Medulla oblongata (tissue), 1 donor: ENCODE measurements around the gene CACNA1D.
"Not testable (repeated sequence)": the region's sequence is repeated elsewhere in the genome, so short reads cannot be mapped to it uniquely, and the experiment has no call there.

Experiments used
- DNase-seq: peaks from one replicate; pipeline ENCODE4 v3.0.0-alpha.2; 2015; ENCODE audit errors: extremely low spot score

Gene CACNA1D

DNA sequence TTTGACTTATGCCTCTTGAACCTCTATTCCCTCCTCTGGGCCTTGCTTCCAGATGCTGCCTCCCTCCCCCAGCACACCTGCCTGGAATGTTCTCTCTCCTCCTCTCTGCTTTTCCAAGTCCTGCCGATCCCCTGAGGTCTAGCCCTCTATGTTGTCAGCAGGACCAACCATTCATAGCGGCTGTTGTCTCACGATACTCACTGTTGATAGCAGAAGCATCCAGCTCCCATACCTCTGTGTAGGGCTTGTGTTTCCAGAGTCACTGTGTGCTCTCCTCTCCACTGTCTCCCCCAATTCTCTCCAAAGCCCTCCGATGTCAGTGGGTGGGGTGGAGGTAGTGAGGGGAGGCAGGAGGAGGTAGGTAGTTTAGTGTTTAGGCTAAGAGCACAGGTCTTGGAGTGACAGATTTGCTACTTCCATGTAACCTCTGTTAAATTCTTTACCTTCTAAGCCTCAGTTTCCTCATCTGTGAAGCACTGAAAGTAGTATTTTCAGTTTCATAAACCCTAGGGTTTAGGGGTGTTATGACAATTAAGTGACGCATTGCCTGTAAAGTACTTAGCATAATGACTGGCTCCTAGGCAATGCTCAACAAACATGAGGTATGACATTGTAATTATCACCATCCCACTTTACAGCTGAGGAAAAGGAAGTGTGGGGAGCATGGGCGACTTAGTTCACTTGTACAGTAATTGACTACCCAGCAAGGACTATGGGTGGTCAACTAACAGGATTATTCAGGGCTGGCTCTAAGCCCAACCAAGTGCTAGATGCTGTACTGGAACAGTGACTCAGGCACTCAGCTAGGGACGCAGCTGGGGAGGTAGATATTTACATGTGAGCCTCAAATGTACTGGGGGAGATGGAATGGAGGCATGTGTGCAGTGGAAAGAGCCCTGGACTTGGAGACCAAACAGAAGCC, 122.8 kb downstream of the CACNA1D start:
- no peak for DNase-seq

DNA sequence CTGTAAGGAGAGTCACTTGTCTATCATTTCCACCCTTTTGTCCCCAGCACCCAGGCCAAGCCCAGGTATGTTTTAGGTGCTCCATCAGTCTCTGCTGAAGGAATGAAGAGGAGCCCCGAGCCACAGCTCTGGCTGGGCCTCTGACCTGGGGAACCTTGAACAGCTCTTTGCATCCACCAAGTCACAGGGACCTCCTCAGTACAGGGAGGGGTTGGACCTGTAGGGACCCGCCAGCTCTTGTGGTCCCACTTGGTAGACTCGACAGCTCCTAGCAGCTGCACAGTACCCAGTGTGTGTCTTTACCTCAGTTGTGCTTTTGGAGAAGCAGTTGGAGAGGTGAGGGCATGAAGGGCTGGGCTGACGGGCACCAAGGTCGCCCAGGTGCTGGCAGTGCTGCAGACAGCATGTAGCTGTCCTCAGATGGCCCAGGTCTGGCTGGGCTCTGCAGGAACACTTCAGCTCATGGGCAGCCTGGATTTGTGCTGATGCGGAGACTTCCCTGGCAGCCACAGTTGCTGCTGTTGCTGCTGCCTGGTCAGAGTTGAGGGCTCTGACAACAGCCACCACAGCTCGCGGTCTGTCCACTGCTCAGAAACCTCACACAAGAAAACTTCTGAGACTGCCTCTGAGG, 123.6 kb downstream of the CACNA1D start:
- DNase-seq, result no peak

DNA sequence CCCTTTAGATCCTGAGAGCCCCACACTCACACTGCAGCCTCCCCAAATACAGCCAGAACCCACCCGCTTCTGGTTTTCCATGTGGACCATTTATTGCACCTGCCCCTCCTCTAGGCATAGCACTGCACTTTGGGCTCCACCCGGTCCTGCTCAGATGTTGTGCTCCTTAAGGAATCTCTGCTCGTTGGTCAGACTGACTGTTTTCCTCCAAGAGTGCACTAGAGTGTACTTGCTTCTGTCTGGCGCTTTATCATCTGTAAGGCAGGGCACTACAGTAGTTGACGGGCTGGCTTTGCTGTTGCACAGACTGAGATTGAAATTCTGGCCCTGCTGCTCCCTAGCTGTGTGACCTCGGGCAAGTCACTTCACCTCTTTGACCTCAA, 124.1 kb downstream of the CACNA1D start:
- DNase-seq, result no peak

DNA sequence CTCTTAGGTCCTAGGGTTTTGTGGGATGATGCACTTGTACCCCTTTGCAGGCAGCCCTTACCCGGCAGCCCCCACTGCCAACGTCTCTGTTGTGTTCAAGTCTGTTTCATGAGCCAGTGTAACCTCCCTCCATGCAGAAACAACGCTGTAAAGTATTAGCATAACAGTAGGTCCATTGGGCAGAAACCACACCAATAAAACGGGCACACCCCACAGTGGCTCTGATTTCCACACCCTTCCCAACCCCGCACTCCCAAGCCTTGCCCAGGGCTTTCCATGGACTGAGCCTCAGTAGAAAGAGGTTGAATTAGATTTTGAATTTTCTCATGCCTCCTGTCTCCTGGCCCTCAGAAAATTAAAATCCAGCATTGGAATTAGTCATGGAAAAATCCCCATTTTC, 124.5 kb downstream of the CACNA1D start:
- no peak for DNase-seq

DNA sequence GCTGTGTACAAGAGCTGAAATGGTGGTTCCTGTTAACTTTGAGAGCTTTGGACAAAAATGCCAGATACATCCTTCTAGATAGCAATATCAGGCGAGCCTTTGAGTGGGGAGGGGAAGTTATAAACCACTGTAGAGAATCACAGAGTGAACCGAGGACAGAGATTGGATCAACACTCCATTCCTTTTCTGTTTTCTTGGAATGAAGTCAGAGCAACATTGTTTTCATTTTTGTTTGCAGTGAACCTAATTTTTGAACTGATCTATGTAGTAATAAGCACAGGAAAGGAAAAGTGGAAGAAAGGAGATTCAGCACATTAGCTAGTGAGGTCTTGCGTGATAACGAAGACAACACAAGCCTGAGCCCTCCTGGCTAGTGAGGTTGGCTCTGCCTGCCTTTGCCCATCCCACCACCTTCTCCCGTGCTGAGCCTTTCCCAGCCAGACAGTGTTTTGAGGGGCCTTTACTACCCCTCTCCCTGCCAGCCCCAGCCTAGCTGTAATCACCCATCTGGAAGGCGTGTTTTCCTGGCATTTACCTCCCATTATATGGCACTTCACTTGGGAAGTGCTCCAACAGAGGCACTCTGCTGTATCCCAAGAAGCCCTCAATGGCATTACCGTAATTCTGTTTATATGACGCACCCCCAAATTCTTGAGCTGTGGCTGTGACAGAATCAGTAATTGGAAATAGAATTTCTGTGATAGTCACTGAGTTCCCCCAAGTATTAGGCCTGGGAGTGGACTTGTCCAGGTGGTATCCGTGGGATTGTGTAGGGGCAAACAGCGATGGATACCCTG, 129.8 kb downstream of the CACNA1D start:
- no peak for DNase-seq

DNA sequence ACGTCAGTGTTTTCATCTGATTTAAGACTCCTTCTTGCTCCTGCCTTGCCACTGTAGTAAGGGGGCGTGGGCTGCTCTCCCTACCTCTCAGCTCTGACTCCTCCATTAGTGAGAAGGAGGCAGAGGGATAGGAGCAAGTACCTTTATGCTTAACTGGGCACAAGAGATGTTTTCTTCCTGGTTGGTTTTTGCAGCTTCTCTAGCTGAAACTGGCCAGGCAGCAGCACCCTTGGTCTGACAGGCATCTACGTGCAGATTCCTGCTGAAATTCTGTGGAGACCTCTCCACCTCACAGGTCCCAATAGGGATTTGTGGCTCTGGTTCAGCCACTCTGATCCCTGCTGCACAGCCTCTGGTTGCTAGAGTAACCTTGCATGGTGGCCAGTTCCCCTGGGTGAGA, 132.5 kb downstream of the CACNA1D start:
- DNase-seq, result no peak

DNA sequence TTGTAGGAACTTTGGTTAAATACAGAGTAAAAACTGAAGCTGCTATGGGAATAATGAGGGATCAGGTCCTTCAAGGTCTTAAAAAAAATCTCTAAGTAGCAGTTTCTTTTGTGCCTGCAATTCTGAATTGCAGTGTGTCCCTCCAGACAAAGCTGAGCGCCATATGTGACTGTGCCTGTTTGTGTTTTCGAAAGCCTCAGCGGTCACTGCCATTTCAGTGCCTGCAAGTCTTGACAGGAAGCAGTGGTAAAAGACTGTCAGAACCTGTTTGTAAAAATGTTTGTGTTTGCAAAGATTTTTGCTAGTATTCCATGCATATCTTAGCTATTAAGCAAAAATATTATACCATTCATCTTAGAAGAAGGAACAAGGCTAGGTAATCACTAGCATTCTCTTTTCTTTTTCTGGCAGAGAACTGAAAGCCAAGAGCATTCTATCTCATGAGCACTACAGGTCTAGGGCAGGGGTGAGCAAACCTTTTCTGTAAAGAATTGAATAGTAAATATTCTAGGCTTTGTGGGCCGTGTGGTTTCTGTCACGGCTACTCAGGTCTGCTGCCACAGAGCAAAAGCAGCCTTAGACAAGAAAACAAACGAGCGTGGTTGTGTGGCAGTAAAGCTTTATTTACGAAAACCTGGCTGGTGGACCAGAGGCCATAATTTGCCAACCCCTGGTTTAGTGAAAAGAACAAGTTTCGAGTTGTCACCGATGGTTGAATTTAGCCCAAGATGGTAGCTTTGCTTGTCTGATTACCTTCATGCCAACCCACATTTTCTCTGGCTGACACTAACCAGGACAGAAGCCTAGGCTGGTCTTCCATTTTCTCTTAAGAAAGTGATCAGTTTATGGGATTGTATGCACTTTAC, 134.4 kb downstream of the CACNA1D start:
- DNase-seq, result no peak

DNA sequence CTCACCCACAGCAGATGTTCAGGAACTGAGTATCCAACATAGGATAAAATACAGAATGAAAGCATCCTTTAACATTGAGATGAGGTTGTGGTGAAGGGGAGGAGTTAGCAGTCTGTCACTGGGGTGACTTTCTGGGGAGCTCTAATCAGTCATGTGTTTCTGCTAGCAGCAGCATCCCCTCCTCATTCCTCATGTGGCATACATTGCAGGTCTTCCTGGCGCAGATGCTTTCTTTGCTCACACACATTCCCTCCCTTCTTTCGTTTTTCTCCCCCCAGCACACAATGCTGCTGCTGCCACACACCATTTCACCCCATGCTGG, 135.0 kb downstream of the CACNA1D start:
- no peak for DNase-seq

DNA sequence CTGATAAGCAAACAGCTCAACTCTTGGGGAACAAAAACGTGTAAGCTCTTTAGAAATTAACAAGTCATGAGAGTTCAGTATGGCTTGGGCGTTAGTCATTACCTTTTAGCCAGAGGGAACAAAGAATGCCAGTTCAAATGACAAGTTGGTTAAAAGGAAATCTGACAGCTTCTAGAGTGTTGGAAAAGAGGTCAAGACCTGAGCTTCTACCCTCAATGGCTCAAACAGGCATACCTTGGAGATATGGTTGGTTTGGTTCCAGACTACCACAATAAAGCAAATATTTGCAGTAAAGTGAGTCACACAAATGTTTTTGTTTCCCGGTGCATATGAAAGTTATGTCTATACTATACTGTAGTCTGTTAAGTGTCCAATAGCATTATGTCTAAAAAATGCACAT, 136.1 kb downstream of the CACNA1D start:
- no peak for DNase-seq

DNA sequence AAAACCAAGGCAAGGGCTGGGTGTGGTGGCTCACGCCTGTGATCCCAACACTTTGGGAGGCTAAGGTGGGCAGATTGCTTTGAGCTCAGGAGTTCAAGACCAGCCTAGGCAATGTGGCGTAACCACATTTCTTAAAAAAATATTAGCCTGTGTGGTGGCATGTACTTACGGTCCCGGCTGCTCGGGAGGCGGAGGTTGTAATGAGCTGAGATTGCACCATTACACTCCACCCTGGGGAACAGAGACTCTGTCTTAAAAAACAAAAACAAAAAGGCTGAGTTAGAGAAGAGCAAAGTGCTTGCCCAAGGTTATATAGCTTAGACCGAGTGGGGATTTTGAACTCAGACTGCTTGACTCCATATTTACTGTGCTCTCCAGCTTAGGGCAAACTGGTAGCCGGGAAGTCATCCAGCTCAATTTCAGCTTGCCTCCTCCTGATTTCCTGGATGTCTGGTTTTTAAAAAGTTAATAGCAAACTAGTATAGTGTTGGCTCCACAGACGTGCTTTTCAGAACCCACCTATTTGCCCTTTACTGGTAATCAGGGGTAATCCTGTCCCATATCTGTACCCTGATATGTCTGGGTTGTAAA, 138.9 kb downstream of the CACNA1D start:
- DNase-seq, result no peak

DNA sequence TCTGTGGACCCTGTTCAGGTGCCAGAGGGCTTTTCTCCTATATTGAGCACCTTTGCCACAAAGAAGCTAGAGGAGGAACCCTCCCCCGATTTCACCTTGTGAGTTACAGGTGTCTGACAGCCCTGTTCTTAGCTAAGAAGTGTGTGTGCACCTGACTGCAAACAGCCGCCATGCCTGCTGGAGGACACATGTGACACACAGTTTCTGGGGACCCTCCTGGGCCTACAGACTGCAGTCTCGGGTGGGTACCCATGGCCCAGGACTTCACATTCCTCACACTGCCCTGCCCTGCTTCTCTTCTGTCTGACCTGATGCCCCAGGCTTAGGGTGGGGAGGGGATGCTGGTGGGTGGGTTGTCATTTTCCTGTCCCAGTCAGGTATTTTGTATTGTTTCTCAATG, 140.6 kb downstream of the CACNA1D start:
- DNase-seq, result no peak

DNA sequence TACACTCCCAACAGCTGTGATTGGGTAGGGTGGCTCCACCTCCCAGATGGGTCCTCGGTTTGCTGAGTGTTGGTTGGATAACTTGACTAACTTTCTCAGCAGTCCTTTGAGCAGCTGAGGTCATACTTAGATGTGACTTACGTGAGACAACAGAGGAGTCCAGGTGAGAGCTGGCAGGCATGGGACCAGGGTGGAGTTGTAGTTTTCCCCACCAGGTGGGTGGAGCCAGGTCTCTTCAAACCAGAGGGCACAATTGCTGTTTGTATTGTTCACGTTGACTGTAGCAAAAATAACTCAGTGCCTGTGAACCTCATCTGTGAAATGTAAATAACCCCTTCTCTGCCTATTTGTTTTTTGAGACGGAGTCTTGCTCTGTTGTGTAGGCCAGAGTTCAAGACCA, 144.4 kb downstream of the CACNA1D start:
- DNase-seq, result not testable (repeated sequence)

DNA sequence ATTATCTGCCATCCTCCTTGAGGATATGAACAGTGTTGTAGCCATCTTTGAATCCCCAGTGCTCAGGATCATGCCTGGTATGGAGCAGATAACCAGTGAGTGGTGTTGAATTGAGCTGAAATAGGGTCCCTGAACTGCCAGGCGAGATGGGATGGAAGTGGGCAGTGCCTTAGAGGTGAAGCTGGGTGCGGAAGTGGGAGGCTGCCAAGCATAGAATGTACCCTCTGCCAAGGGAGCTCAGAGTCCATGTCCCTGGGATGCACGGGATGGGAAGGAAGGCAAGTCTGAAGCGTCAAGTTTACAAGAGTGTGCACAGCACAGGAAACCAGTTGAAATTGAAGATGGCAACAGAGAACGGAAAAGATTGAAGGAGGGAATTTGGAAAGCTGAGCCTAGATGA, 147.0 kb downstream of the CACNA1D start:
- DNase-seq, result no peak

DNA sequence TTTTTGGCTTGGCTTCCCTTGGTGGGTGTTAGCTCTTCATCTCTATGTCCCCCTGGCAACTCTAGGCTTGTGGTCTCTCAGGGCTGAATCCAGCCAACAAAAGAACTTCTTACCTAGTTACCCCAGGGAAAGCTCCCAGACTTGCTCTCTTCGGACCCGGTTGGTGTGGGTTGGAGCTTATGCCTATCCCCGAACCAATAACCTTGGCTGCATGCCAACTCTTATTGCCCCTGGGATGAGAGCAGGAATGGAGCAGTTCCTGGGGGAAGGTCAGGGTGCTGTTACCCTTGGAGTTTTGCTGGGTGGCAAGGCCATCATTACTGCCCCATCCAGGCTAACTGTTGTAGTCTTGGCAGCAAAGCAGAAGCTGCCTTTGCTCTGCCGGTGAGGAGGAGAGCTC, 147.8 kb downstream of the CACNA1D start:
- no peak for DNase-seq

DNA sequence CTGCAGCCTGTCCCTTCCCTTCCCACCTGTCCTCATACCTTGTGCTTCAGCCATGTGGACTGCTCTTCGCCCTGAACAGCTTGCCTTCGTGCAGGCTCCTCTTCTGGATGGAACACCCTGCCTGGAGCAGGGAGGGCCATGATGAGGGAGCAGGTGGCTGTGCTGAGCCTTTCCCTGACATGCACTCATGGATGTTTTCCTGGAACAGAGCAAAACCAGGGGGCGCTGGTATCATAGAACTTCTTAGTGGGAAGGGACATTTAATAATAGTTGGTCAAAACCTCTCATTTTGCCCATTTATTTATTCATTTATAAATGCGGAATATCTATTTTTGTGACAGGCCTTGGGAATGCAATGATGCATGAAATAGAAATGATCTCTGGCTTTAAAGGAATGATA, 149.3 kb downstream of the CACNA1D start:
- DNase-seq, result no peak

DNA sequence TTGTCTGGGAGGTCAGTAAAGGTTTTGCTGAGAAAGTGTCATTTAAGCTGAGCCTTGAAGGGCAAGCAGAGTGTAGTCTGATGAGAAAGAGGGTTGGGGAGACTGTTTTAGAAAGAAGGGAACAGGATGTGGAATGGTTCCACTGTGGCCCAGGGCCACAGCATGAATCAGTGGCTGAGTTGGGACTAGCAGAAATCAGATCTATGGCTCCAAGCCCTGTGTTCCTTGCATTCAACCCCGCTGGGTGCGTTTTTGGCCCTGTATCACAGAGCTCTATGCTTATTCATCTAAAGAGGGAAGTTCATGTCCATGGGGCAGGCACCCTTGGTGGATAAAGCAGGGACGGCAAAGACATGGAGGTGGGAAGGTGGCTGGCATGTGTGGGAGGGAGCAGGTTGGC, 151.3 kb downstream of the CACNA1D start:
- no peak for DNase-seq

DNA sequence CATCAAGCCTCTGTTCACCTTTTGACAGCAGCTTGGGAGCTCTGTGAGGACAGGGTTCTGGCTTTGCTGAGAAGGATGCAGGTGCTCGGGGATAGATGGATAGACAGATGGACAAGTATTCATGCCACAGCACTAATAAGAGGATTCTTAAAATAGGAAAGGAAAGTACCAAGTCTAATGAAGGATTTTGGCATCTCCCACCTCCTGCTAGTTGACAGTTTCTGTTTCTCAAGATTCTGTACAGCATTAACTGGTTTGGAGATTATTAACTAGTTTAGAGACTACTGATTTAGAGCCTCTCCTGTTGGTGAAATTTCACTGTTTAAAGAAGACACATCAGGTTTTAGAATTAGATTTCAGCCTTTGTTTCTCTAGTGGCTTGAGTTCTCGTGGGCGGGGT, 152.3 kb downstream of the CACNA1D start:
- no peak for DNase-seq

DNA sequence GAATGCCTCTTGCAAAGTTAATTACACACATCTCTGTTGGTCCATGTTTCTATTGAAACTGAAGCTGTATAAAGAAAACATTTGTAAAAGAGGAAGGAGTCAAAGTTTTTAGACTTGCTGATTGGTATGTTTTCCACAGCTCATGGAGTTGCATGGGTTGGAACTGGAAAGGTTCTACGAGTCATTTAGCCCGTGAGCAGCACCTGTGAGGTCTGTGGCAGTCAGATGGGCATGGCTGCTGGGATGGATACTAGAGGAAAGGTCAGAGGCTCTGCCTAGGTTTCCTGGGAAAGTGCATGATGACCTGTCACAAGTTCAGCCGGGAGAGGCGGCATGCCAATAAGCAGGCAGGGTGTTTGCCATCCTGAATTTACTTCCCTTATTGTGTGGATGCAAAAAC, 155.4 kb downstream of the CACNA1D start:
- DNase-seq, result no peak

DNA sequence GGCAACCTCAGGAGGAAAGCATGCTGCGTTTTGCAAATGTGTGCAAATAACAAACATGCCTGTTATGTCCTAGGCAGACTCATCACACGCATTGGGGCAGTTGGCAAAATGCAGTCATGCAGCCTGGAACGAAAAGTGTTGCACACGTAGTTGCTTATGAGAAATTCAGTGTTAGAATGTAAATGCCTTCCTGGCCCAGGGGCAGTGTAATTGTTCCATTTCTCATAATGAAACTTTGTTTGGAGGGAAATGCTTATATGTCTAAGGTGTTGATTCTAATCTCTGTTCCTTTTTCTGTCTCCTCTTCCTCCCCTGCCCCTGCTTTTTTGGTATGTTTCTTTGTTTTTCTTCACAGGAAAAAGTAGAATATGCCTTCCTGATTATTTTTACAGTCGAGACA, 156.0 kb downstream of the CACNA1D start:
- DNase-seq, result peak; percentile 24

DNA sequence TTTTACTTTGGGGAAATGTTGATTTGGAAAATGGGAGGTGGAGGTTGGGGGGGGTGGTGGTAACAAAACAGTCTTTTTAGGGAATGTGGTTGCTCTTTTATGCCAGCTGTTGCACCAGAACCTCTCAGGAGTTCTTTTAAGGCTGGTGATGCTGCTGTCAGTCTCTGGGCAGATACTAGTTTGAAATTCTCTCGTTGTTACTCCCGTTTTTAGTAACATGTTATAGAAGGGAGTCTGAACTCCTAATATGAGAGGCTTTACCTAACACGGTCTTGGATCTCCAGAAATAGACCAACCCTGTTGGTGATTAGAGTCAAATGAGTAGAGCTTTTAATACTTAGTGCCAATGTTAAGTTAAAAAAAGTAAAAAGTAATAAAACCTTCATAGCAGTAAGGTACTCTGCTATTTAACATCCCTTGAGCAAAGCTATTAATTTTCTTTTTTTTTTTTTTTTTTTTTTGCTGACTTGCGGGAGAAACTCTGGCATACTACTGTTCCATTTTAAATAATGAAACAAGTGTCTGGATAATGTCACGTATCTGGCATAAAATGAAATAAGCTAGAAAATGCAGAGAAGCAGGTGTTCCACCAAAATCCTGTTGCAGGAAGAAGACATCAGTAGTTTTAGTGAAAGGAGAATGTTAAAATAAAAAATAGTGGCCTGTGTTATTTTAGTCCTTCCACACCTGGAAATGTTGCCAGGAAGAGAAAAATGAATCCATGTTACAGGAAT, 156.7 kb downstream of the CACNA1D start:
- no peak for DNase-seq

DNA sequence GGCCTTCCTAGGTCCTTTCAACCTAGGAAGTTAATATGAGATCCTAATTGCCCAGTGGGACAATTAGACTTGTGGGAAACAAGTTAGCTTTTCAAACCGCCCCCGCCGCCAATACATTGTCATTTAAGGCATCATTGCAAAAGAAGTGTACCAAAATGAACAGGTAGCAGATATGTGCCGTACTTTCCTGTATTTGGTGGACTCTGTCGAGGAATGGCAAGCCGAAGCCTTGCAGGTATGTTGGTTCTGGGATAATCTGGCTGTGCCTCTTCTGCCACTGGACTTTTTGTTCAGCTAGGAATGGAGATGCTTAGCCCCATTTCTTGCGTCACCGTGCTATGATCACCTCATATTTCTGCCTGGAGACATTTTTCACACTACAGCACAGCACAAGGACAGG, 157.5 kb downstream of the CACNA1D start:
- no peak for DNase-seq
